Measurements from ENCODE around the gene PRRC2A. TPM values are rescaled to one million over a fixed set of nuclear protein-coding genes. Genes with fewer than 3 reads are reported as not detected.

PRRC2A gene
- total RNA-seq, 1 donor from 2014 or later: 21.1 TPM

GRCh38 chr6:31582230-31582643 lies 38.3 kb upstream of the PRRC2A start, which contains the start of gene LTB:
LTB (minus strand) TSS chr6:31582424; CDS start chr6:31582417, 7 bp downstream.
- Histone ChIP-seq H3K27me3 (ENCODE audit: control insufficient read depth, insufficient read depth, low read length) (no peaks in the 10 kb centered on the region), H3K36me3 (ENCODE audit: control insufficient read depth, insufficient read depth, low read length) (no peaks in the 10 kb centered on the region), H3K4me3 (ENCODE audit: low read depth, low read length) (peak within 1 kb of the TSS; percentile 68)
- FAIRE-seq (no peak), DNase-seq (ENCODE audit: low read depth) (no peak)
- no peak for TF ChIP-seq CTCF (IDR thresholded peaks at IDR 0.05; ENCODE audit: insufficient read depth, low read length, severe bottlenecking)

- Histone ChIP-seq H3K27me3 (ENCODE audit: control insufficient read depth, insufficient read depth, low read length) (no peaks in the 10 kb centered on the region), H3K4me3 (ENCODE audit: low read depth, low read length) (no peak overlapping the region), H3K36me3 (ENCODE audit: control insufficient read depth, insufficient read depth, low read length) (no peaks in the 10 kb centered on the region)
- TF ChIP-seq CTCF (IDR thresholded peaks at IDR 0.05; ENCODE audit: insufficient read depth, low read length, severe bottlenecking): peak; percentile 5
- no peak for DNase-seq (ENCODE audit: low read depth)
- no peak for FAIRE-seq
Measured at GRCh38 chr6:31585491-31585890, 35.0 kb upstream of the PRRC2A start.

- no peak for TF ChIP-seq CTCF (IDR thresholded peaks at IDR 0.05; ENCODE audit: insufficient read depth, low read length, severe bottlenecking)
- Histone ChIP-seq H3K36me3 (ENCODE audit: control insufficient read depth, insufficient read depth, low read length) (no peaks in the 10 kb centered on the region), H3K27me3 (ENCODE audit: control insufficient read depth, insufficient read depth, low read length) (no peaks in the 10 kb centered on the region), H3K4me3 (ENCODE audit: low read depth, low read length) (no peak within 1 kb of the TSS)
- FAIRE-seq: no peak
- no peak for DNase-seq (ENCODE audit: low read depth)
Measured at GRCh38 chr6:31586008-31586407, 34.5 kb upstream of the PRRC2A start, which contains the start of gene LST1. LST1 (plus strand) TSS chr6:31586277; CDS start chr6:31587300, 1,023 bp downstream.

- no peak for DNase-seq (ENCODE audit: low read depth)
- Histone ChIP-seq H3K27me3 (ENCODE audit: control insufficient read depth, insufficient read depth, low read length) (no peaks in the 10 kb centered on the region), H3K4me3 (ENCODE audit: low read depth, low read length) (no peak overlapping the region), H3K36me3 (ENCODE audit: control insufficient read depth, insufficient read depth, low read length) (no peaks in the 10 kb centered on the region)
- no peak for FAIRE-seq
- no peak for TF ChIP-seq CTCF (IDR thresholded peaks at IDR 0.05; ENCODE audit: insufficient read depth, low read length, severe bottlenecking)
Measured at GRCh38 chr6:31586599-31587281, 33.8 kb upstream of the PRRC2A start.

GRCh38 chr6:31587791-31588777 lies 32.4 kb upstream of the PRRC2A start:
- Histone ChIP-seq H3K4me3 (ENCODE audit: low read depth, low read length) (no peak overlapping the region), H3K27me3 (ENCODE audit: control insufficient read depth, insufficient read depth, low read length) (no peaks in the 10 kb centered on the region), H3K36me3 (ENCODE audit: control insufficient read depth, insufficient read depth, low read length) (no peaks in the 10 kb centered on the region)
- FAIRE-seq (no peak), DNase-seq (ENCODE audit: low read depth) (no peak)
- no peak for TF ChIP-seq CTCF (IDR thresholded peaks at IDR 0.05; ENCODE audit: insufficient read depth, low read length, severe bottlenecking)

All from bronchial epithelial cell (primary cell).